HEK293 (cell line): Measurements from ENCODE around the gene IVD.

Experiments
- CTCF ChIA-PET: fragments of 350-600 bp; formaldehyde crosslinking; extraction: SDS; loops from one replicate; lab custom pipeline; 2021; ENCODE audit warnings: antibody characterized with exemption; lab: Yijun Ruan, JAX
- POLR2A ChIA-PET: fragments of 300-600 bp; formaldehyde crosslinking; extraction: SDS; loops from one replicate; lab custom pipeline; 2020; ENCODE audit warnings: antibody characterized with exemption, inconsistent platforms; lab: Yijun Ruan, JAX
- H3K27ac ChIP-seq: fragments of 200-500 bp; sonication (Bioruptor generic); 2 replicates; pipeline ENCODE4 v1.5.1; 2014; ENCODE audit warnings: low read depth, low read length, control low read depth, inconsistent platforms; ENCODE audit errors: extremely low read depth
- H3K36me3 ChIP-seq, 2 experiments: fragments of 200-500 bp in 1 of 2; sonication (Bioruptor generic) in 1 of 2; 1 replicate in 1 of 2; 2 replicates in 1 of 2; pipeline ENCODE4 v1.5.1; 2014 to 2017; ENCODE audit warnings: inconsistent platforms in 2 of 2, low read length in 2 of 2; ENCODE audit not compliant: control insufficient read depth in 2 of 2, insufficient read depth in 1 of 2
- H3K4me1 ChIP-seq: fragments of 200-500 bp; sonication (Bioruptor generic); 2 replicates; pipeline ENCODE4 v1.5.1; 2014; ENCODE audit warnings: mild to moderate bottlenecking, low read length, inconsistent platforms; ENCODE audit not compliant: control insufficient read depth, insufficient read depth
- H3K4me3 ChIP-seq: 2 replicates; pipeline ENCODE4 v1.5.1; 2011; ENCODE audit warnings: low read depth, mild to moderate bottlenecking, control low read depth, low read length, moderate library complexity
- H3K9me3 ChIP-seq: fragments of 200-500 bp; sonication (Bioruptor generic); 2 replicates; pipeline ENCODE4 v1.5.1; 2014; ENCODE audit warnings: low read depth, low read length, inconsistent platforms; ENCODE audit not compliant: control insufficient read depth, insufficient read depth
- FEZF1 ChIP-seq: fragments of 450-650 bp; formaldehyde crosslinking; IDR thresholded peaks from 2 replicates; pipeline ENCODE4 v1.5.1; 2016; ENCODE audit warnings: missing biosample characterization, missing genetic modification characterization
- GFI1B ChIP-seq: fragments of 450-650 bp; formaldehyde crosslinking; IDR thresholded peaks from 2 replicates; pipeline ENCODE4 v1.5.1; 2016; ENCODE audit warnings: missing biosample characterization, missing genetic modification characterization
- GLIS1 ChIP-seq: fragments of 450-650 bp; formaldehyde crosslinking; IDR thresholded peaks from 2 replicates; pipeline ENCODE4 v1.5.1; 2016; ENCODE audit warnings: missing biosample characterization, missing genetic modification characterization
- KLF10 ChIP-seq: fragments of 450-650 bp; IDR thresholded peaks from 2 replicates; pipeline ENCODE4 v1.5.1; 2018; ENCODE audit warnings: missing biosample characterization, mild to moderate bottlenecking, missing genetic modification characterization
- KLF17 ChIP-seq: fragments of 450-650 bp; formaldehyde crosslinking; IDR thresholded peaks from 2 replicates; pipeline ENCODE4 v1.5.1; 2016; ENCODE audit warnings: missing biosample characterization, missing genetic modification characterization
- MYNN ChIP-seq: fragments of 450-650 bp; formaldehyde crosslinking; IDR thresholded peaks from 2 replicates; pipeline ENCODE4 v1.5.1; 2016; ENCODE audit warnings: missing biosample characterization, missing genetic modification characterization, borderline replicate concordance
- SP3 ChIP-seq: fragments of 450-650 bp; formaldehyde crosslinking; IDR thresholded peaks from 2 replicates; pipeline ENCODE4 v1.5.1; 2016; ENCODE audit warnings: missing biosample characterization, missing genetic modification characterization
- TCF7L2 ChIP-seq: IDR thresholded peaks from 2 replicates; pipeline ENCODE4 v1.6.1; 2011; ENCODE audit warnings: low read depth, mild to moderate bottlenecking, inconsistent platforms, low read length, moderate library complexity, borderline replicate concordance
- TRIM28 ChIP-seq: IDR thresholded peaks from 2 replicates; pipeline ENCODE4 v1.6.1; 2011; ENCODE audit warnings: low read length, control low read depth, borderline replicate concordance
- ZFP69B ChIP-seq: fragments of 450-650 bp; formaldehyde crosslinking; IDR thresholded peaks from 2 replicates; pipeline ENCODE4 v1.5.1; 2016; ENCODE audit warnings: missing biosample characterization, missing genetic modification characterization
- ZNF140 ChIP-seq: fragments of 450-650 bp; formaldehyde crosslinking; IDR thresholded peaks from 2 replicates; pipeline ENCODE4 v1.5.1; 2016; ENCODE audit warnings: missing biosample characterization, missing genetic modification characterization
- ZNF146 ChIP-seq: fragments of 450-650 bp; formaldehyde crosslinking; IDR thresholded peaks from 2 replicates; pipeline ENCODE4 v1.5.1; 2016; ENCODE audit warnings: missing biosample characterization, missing genetic modification characterization
- ZNF184 ChIP-seq: fragments of 450-650 bp; IDR thresholded peaks from 2 replicates; pipeline ENCODE4 v1.5.1; 2018; ENCODE audit warnings: missing biosample characterization, mild to moderate bottlenecking, missing genetic modification characterization
- ZNF221 ChIP-seq: fragments of 450-650 bp; formaldehyde crosslinking; IDR thresholded peaks from 2 replicates; pipeline ENCODE4 v1.5.1; 2017; ENCODE audit warnings: missing biosample characterization, missing genetic modification characterization, borderline replicate concordance
- ZNF311 ChIP-seq: fragments of 450-650 bp; formaldehyde crosslinking; IDR thresholded peaks from 2 replicates; pipeline ENCODE4 v1.5.1; 2017; ENCODE audit warnings: missing biosample characterization, missing genetic modification characterization, borderline replicate concordance
- ZNF404 ChIP-seq: fragments of 450-650 bp; formaldehyde crosslinking; IDR thresholded peaks from 2 replicates; pipeline ENCODE4 v1.5.1; 2017; ENCODE audit warnings: missing biosample characterization, missing genetic modification characterization
- ZNF433 ChIP-seq: fragments of 450-650 bp; formaldehyde crosslinking; IDR thresholded peaks from 2 replicates; pipeline ENCODE4 v1.5.1; 2016; ENCODE audit warnings: missing biosample characterization, missing genetic modification characterization, low read depth
- ZNF558 ChIP-seq: fragments of 450-650 bp; formaldehyde crosslinking; IDR thresholded peaks from 2 replicates; pipeline ENCODE4 v1.5.1; 2016; ENCODE audit warnings: missing biosample characterization, missing genetic modification characterization
- ZNF571 ChIP-seq: fragments of 450-650 bp; formaldehyde crosslinking; IDR thresholded peaks from 2 replicates; pipeline ENCODE4 v1.5.0; 2017; ENCODE audit warnings: missing biosample characterization, missing genetic modification characterization
- ZNF580 ChIP-seq: fragments of 450-650 bp; formaldehyde crosslinking; IDR thresholded peaks from 2 replicates; pipeline ENCODE4 v1.5.1; 2016; ENCODE audit warnings: missing biosample characterization, missing genetic modification characterization
- ZNF623 ChIP-seq: fragments of 450-650 bp; formaldehyde crosslinking; IDR thresholded peaks from 2 replicates; pipeline ENCODE4 v1.5.1; 2016; ENCODE audit warnings: missing biosample characterization, missing genetic modification characterization
- ZNF624 ChIP-seq: fragments of 450-650 bp; formaldehyde crosslinking; IDR thresholded peaks from 2 replicates; pipeline ENCODE4 v1.5.1; 2017; ENCODE audit warnings: missing biosample characterization, missing genetic modification characterization
- ZNF654 ChIP-seq: fragments of 450-650 bp; formaldehyde crosslinking; IDR thresholded peaks from 2 replicates; pipeline ENCODE4 v1.5.1; 2016; ENCODE audit warnings: low read depth, missing biosample characterization, missing genetic modification characterization
- ZNF660 ChIP-seq: fragments of 450-650 bp; IDR thresholded peaks from 2 replicates; pipeline ENCODE4 v1.5.1; 2018; ENCODE audit warnings: missing biosample characterization, mild to moderate bottlenecking, missing genetic modification characterization
- ZNF791 ChIP-seq: fragments of 450-650 bp; formaldehyde crosslinking; IDR thresholded peaks from 2 replicates; pipeline ENCODE4 v1.5.1; 2016; ENCODE audit warnings: missing biosample characterization, missing genetic modification characterization
- ZNF843 ChIP-seq: fragments of 450-650 bp; formaldehyde crosslinking; IDR thresholded peaks from 2 replicates; pipeline ENCODE4 v1.5.1; 2016; ENCODE audit warnings: missing biosample characterization, missing genetic modification characterization
- TF ChIP-seq, protein P1 (sequence below): fragments of 450-650 bp; formaldehyde crosslinking; IDR thresholded peaks from 2 replicates; pipeline ENCODE4 v1.5.1; 2016; ENCODE audit warnings: missing biosample characterization, missing genetic modification characterization
- TF ChIP-seq, protein P2 (sequence below): fragments of 450-650 bp; formaldehyde crosslinking; IDR thresholded peaks from 2 replicates; pipeline ENCODE4 v1.5.1; 2016; ENCODE audit warnings: missing biosample characterization, missing genetic modification characterization
- TF ChIP-seq, protein P3 (sequence below): fragments of 450-650 bp; formaldehyde crosslinking; optimal IDR thresholded peaks from 2 replicates; pipeline ENCODE3; 2016; ENCODE audit warnings: missing biosample characterization, mild to moderate bottlenecking, missing genetic modification characterization

The IVD gene

DNA sequence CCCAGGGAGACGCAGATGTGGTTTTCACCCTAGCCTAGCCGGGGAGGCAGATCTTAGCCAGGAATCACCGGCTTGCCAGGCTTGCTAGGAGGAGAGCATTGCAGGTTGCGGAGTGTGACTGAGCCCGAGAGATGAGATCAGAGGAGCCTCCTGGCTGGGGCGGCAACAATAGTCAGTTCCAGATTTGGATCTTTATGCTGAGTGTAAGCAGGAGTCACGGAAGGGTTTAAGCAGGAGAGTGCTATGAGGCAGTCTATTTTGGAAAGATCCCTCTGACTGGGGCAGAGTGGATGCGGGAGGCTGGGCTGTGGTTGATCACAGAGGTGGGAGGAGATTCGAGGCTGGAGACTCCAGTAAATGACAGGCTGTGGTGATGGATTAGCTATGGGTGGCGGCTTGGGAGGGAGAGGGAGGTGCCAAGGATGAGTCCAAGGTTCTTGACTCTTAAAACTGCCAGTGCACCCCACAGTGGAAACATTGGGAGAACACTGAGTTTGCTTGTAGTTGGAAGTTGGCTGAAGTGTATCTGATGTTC is 24.7 kb downstream of the IVD start:
- no peaks in the 10 kb centered on the region for H3K9me3 ChIP-seq
- no peaks in the 10 kb centered on the region; a peak in 1 of 3 replicates for H3K36me3 ChIP-seq
- H3K27ac ChIP-seq: no peak overlapping the region
- ChIA-PET POLR2A (interaction anchor here (0.6 to 1.6 kb wide), 4 partner anchors 9 to 42 kb away, joined by 3 to 4 read pairs (median 3); partner anchors contain the start of genes BAHD1 and IVD), CTCF (interaction anchor here (0.6 to 1.1 kb wide), 3 partner anchors 11 to 150 kb away, joined by 4 to 9 read pairs (median 5); partner anchors contain the start of gene BAHD1)
- no peaks in the 10 kb centered on the region for H3K4me1 ChIP-seq
- no peak overlapping the region for H3K4me3 ChIP-seq
- TF ChIP-seq ZNF433 (no peak), ZNF558 (tag by site-specific recombination) (no peak), ZNF311 (tag by site-specific recombination) (no peak), ZNF146 (tag by site-specific recombination) (no peak), ZNF580 (tag by site-specific recombination) (no peak), MYNN (tag by site-specific recombination) (no peak), ZNF184 (tag by site-specific recombination) (no peak), GLIS1 (tag by site-specific recombination) (peak; percentile 72), ZNF624 (tag by site-specific recombination) (no peak), FEZF1 (tag by site-specific recombination) (no peak), KLF17 (no peak; the same call in 1 of the 2 replicates), TRIM28 (peak; percentile 69; the same call in 1 of the 2 replicates), KLF10 (tag by site-specific recombination) (no peak), ZNF571 (tag by site-specific recombination) (no peak), ZNF660 (tag by site-specific recombination) (peak; percentile 34), ZNF404 (tag by site-specific recombination) (no peak), SP3 (tag by site-specific recombination) (peak; percentile 33), ZNF843 (tag by site-specific recombination) (no peak), ZFP69B (tag by site-specific recombination) (0 out of 2 replicates have a peak, but pooled peaks have one; percentile 22), ZNF140 (no peak), ZNF623 (tag by site-specific recombination) (no peak), TCF7L2 (no peak), GFI1B (tag by site-specific recombination) (no peak), ZNF654 (tag by site-specific recombination) (no peak), ZNF221 (tag by site-specific recombination) (no peak), ZNF791 (tag by site-specific recombination) (no peak)
- TF ChIP-seq, protein P1, sequence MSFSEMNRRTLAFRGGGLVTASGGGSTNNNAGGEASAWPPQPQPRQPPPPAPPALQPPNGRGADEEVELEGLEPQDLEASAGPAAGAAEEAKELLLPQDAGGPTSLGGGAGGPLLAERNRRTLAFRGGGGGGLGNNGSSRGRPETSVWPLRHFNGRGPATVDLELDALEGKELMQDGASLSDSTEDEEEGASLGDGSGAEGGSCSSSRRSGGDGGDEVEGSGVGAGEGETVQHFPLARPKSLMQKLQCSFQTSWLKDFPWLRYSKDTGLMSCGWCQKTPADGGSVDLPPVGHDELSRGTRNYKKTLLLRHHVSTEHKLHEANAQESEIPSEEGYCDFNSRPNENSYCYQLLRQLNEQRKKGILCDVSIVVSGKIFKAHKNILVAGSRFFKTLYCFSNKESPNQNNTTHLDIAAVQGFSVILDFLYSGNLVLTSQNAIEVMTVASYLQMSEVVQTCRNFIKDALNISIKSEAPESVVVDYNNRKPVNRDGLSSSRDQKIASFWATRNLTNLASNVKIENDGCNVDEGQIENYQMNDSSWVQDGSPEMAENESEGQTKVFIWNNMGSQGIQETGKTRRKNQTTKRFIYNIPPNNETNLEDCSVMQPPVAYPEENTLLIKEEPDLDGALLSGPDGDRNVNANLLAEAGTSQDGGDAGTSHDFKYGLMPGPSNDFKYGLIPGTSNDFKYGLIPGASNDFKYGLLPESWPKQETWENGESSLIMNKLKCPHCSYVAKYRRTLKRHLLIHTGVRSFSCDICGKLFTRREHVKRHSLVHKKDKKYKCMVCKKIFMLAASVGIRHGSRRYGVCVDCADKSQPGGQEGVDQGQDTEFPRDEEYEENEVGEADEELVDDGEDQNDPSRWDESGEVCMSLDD (tag by site-specific recombination): no peak
- TF ChIP-seq, protein P2, sequence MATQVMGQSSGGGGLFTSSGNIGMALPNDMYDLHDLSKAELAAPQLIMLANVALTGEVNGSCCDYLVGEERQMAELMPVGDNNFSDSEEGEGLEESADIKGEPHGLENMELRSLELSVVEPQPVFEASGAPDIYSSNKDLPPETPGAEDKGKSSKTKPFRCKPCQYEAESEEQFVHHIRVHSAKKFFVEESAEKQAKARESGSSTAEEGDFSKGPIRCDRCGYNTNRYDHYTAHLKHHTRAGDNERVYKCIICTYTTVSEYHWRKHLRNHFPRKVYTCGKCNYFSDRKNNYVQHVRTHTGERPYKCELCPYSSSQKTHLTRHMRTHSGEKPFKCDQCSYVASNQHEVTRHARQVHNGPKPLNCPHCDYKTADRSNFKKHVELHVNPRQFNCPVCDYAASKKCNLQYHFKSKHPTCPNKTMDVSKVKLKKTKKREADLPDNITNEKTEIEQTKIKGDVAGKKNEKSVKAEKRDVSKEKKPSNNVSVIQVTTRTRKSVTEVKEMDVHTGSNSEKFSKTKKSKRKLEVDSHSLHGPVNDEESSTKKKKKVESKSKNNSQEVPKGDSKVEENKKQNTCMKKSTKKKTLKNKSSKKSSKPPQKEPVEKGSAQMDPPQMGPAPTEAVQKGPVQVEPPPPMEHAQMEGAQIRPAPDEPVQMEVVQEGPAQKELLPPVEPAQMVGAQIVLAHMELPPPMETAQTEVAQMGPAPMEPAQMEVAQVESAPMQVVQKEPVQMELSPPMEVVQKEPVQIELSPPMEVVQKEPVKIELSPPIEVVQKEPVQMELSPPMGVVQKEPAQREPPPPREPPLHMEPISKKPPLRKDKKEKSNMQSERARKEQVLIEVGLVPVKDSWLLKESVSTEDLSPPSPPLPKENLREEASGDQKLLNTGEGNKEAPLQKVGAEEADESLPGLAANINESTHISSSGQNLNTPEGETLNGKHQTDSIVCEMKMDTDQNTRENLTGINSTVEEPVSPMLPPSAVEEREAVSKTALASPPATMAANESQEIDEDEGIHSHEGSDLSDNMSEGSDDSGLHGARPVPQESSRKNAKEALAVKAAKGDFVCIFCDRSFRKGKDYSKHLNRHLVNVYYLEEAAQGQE (tag by site-specific recombination): no peak
- TF ChIP-seq, protein P3, sequence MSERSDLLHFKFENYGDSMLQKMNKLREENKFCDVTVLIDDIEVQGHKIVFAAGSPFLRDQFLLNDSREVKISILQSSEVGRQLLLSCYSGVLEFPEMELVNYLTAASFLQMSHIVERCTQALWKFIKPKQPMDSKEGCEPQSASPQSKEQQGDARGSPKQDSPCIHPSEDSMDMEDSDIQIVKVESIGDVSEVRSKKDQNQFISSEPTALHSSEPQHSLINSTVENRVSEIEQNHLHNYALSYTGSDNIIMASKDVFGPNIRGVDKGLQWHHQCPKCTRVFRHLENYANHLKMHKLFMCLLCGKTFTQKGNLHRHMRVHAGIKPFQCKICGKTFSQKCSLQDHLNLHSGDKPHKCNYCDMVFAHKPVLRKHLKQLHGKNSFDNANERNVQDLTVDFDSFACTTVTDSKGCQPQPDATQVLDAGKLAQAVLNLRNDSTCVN (tag by site-specific recombination): no peak
